HAP-1 (cell line): ENCODE data around the gene TNFRSF12A.

Source experiments
- DNase-seq, 2 experiments: peaks; one replicate each; pipeline ENCODE4 v3.0.0-alpha.2; 2016 to 2020; ENCODE audit warnings: low spot score in 2 of 2
- H3K27me3 ChIP-seq: fragments of 250-450 bp; sonication (Bioruptor Pico); 2 replicates; pipeline ENCODE4 v1.5.1; 2020; ENCODE audit warnings: low read depth, mild to moderate bottlenecking, moderate library complexity
- H3K36me3 ChIP-seq: fragments of 250-450 bp; sonication (Bioruptor Pico); replicated peaks from 2 replicates; pipeline ENCODE4 v1.5.1; 2020; ENCODE audit warnings: mild to moderate bottlenecking
- H3K4me1 ChIP-seq: fragments of 250-450 bp; sonication (Bioruptor Pico); 2 replicates; pipeline ENCODE4 v1.5.1; 2020; ENCODE audit warnings: mild to moderate bottlenecking
- H3K4me3 ChIP-seq: fragments of 250-450 bp; sonication (Bioruptor Pico); 2 replicates; pipeline ENCODE4 v1.5.1; 2020; ENCODE audit warnings: mild to moderate bottlenecking, moderate library complexity
- H3K9me3 ChIP-seq: fragments of 250-450 bp; sonication (Bioruptor Pico); 2 replicates; pipeline ENCODE4 v1.5.1; 2020; ENCODE audit warnings: mild to moderate bottlenecking, moderate library complexity
- in situ Hi-C: fragments of 300-500 bp; cut with MboI; formaldehyde crosslinking; loops from 3 replicates; pipeline ENCODE4 v1.14.3; 2020; ENCODE audit warnings: low sequenced_read_pairs, inconsistent platforms, mixed read lengths

Gene TNFRSF12A

GRCh38 chr16:2992383-2993081 is 27.6 kb upstream of the TNFRSF12A start:
- H3K36me3 ChIP-seq = no peaks in the 10 kb centered on the region
- in situ Hi-C loops = no loop called here
- DNase-seq = no peak
- no peaks in the 10 kb centered on the region for H3K4me1 ChIP-seq
- no peak overlapping the region for H3K4me3 ChIP-seq
- H3K27me3 ChIP-seq = peaks cover 3% of the 10 kb centered on the region; the same call in 1 of the 2 replicates
- H3K9me3 ChIP-seq = no peaks in the 10 kb centered on the region

- in situ Hi-C loops = no loop called here
- Histone ChIP-seq H3K4me3 (no peak overlapping the region), H3K36me3 (no peaks in the 10 kb centered on the region), H3K9me3 (no peaks in the 10 kb centered on the region), H3K27me3 (peaks cover 3% of the 10 kb centered on the region; the same call in 1 of the 2 replicates), H3K4me1 (no peaks in the 10 kb centered on the region)
- DNase-seq = no peak
Measured at GRCh38 chr16:2996298-2996697, 23.9 kb upstream of the TNFRSF12A start.

GRCh38 chr16:2999929-3000328 is 20.2 kb upstream of the TNFRSF12A start:
- Histone ChIP-seq H3K36me3 (no peaks in the 10 kb centered on the region), H3K27me3 (peaks cover 3% of the 10 kb centered on the region; the same call in 1 of the 2 replicates)

GRCh38 chr16:3000540-3000939 is 19.6 kb upstream of the TNFRSF12A start:
- peaks cover 3% of the 10 kb centered on the region; the same call in 1 of the 2 replicates for H3K27me3 ChIP-seq
- H3K9me3 ChIP-seq = no peaks in the 10 kb centered on the region
- DNase-seq = no peak
- H3K36me3 ChIP-seq = no peaks in the 10 kb centered on the region
- H3K4me1 ChIP-seq = peaks cover 4% of the 10 kb centered on the region
- H3K4me3 ChIP-seq = no peak overlapping the region
- in situ Hi-C loops = no loop called here

More at GRCh38 chr16:2999929-3000328, 20.2 kb upstream of the TNFRSF12A start:
- no peak for DNase-seq
- Histone ChIP-seq H3K4me3 (no peak overlapping the region), H3K9me3 (no peaks in the 10 kb centered on the region), H3K4me1 (peaks cover 2% of the 10 kb centered on the region)
- in situ Hi-C loops = no loop called here

GRCh38 chr16:3001316-3001715 is 18.9 kb upstream of the TNFRSF12A start:
- H3K4me1 ChIP-seq = peaks cover 4% of the 10 kb centered on the region
- DNase-seq = no peak
- peaks cover 3% of the 10 kb centered on the region; the same call in 1 of the 2 replicates for H3K27me3 ChIP-seq
- H3K4me3 ChIP-seq = no peak overlapping the region
- H3K36me3 ChIP-seq = no peaks in the 10 kb centered on the region
- H3K9me3 ChIP-seq = no peaks in the 10 kb centered on the region
- in situ Hi-C loops = no loop called here

GRCh38 chr16:3003582-3004270 is 16.4 kb upstream of the TNFRSF12A start:
- H3K4me3 ChIP-seq = peak overlapping the region; percentile 12

GRCh38 chr16:3004319-3004718 is 15.8 kb upstream of the TNFRSF12A start:
- Histone ChIP-seq H3K27me3 (no peaks in the 10 kb centered on the region), H3K36me3 (no peaks in the 10 kb centered on the region), H3K4me3 (no peak overlapping the region), H3K4me1 (peaks cover 19% of the 10 kb centered on the region), H3K9me3 (no peaks in the 10 kb centered on the region)
- DNase-seq = peak in 1 of 2 experiments; percentile 39
- in situ Hi-C loops = no loop called here

More at GRCh38 chr16:3003582-3004270, 16.4 kb upstream of the TNFRSF12A start:
- Histone ChIP-seq H3K9me3 (no peaks in the 10 kb centered on the region), H3K4me1 (peaks cover 18% of the 10 kb centered on the region), H3K27me3 (no peaks in the 10 kb centered on the region), H3K36me3 (no peaks in the 10 kb centered on the region)
- DNase-seq = peak; percentile 97 to 98
- in situ Hi-C loops = no loop called here

- Histone ChIP-seq H3K27me3 (no peaks in the 10 kb centered on the region), H3K4me1 (peaks cover 19% of the 10 kb centered on the region), H3K4me3 (peak overlapping the region; percentile 37), H3K9me3 (no peaks in the 10 kb centered on the region), H3K36me3 (no peaks in the 10 kb centered on the region)
- in situ Hi-C loops = no loop called here
- DNase-seq = peak in 1 of 2 experiments; percentile 51
Measured at GRCh38 chr16:3004781-3005284, 15.3 kb upstream of the TNFRSF12A start.

- Histone ChIP-seq H3K27me3 (no peaks in the 10 kb centered on the region), H3K9me3 (no peaks in the 10 kb centered on the region), H3K36me3 (no peaks in the 10 kb centered on the region), H3K4me1 (peaks cover 19% of the 10 kb centered on the region), H3K4me3 (no peak overlapping the region)
- no peak for DNase-seq
- in situ Hi-C loops = no loop called here
Measured at GRCh38 chr16:3007059-3007956, 12.9 kb upstream of the TNFRSF12A start.

GRCh38 chr16:3007957-3008689 is 12.0 kb upstream of the TNFRSF12A start:
- in situ Hi-C loops = no loop called here
- no peak overlapping the region for H3K4me3 ChIP-seq
- no peaks in the 10 kb centered on the region for H3K27me3 ChIP-seq
- H3K36me3 ChIP-seq = no peaks in the 10 kb centered on the region
- H3K4me1 ChIP-seq = peaks cover 19% of the 10 kb centered on the region
- DNase-seq = peak; percentile 62 to 74
- H3K9me3 ChIP-seq = no peaks in the 10 kb centered on the region

- H3K9me3 ChIP-seq = no peaks in the 10 kb centered on the region
- no peaks in the 10 kb centered on the region for H3K36me3 ChIP-seq
- in situ Hi-C loops = no loop called here
- H3K4me3 ChIP-seq = no peak overlapping the region
- DNase-seq = no peak
- H3K4me1 ChIP-seq = peaks cover 19% of the 10 kb centered on the region
- H3K27me3 ChIP-seq = no peaks in the 10 kb centered on the region
Measured at GRCh38 chr16:3008690-3009037, 11.5 kb upstream of the TNFRSF12A start.

- in situ Hi-C loops = no loop called here
- no peaks in the 10 kb centered on the region for H3K36me3 ChIP-seq
- H3K4me1 ChIP-seq = peaks cover 19% of the 10 kb centered on the region
- H3K9me3 ChIP-seq = no peaks in the 10 kb centered on the region
- H3K27me3 ChIP-seq = no peaks in the 10 kb centered on the region
- H3K4me3 ChIP-seq = no peak overlapping the region
- DNase-seq = no peak
Measured at GRCh38 chr16:3009568-3010390, 10.4 kb upstream of the TNFRSF12A start.
